K562 (cell line): ENCODE results near the gene SPTBN5. TPM values are rescaled to one million over a fixed set of nuclear protein-coding genes. Genes with fewer than 3 reads are reported as not detected.

Experiments used
- ATAC-seq: fragments of 200-7000 bp; cut with Tn5 transposase; 3 replicates; pipeline ENCODE4 v1.9.1; 2020; ENCODE audit warnings: moderate library complexity
- BruUV-seq: library from RNA; stranded (reverse); fragments of 400-500 nt; replicated peaks from 2 replicates; lab custom pipeline; 2021; lab: Mats Ljungman, UMichigan
- CTCF ChIA-PET: fragments of 300-600 bp; formaldehyde crosslinking; extraction: SDS; loops from one replicate; lab custom pipeline; 2021; ENCODE audit warnings: low intra/inter-chr PET ratio; lab: Yijun Ruan, JAX
- POLR2A ChIA-PET: fragments of 300-600, 350-650 bp; sonication (Branson Sonifier 250); formaldehyde crosslinking; extraction: SDS; loops from one replicate; lab custom pipeline; 2021; ENCODE audit warnings: antibody characterized with exemption, inconsistent platforms; lab: Yijun Ruan, JAX
- DNase-seq, 4 experiments: peaks; one replicate each; pipeline versions ENCODE4 v3.0.0 to v3.0.0-alpha.2; 2011 to 2018; ENCODE audit warnings: low spot score in 3 of 4, mixed read lengths in 3 of 4; ENCODE audit errors: extremely low read depth in 1 of 4
- FAIRE-seq: peaks from 2 replicates; lab custom pipeline; 2011; peaks lifted over from hg19 to GRCh38; lab: Jason Lieb, UNC
- H2AFZ ChIP-seq: 2 replicates; pipeline ENCODE4 v1.6.0; 2011; ENCODE audit warnings: low read depth, low read length, control low read depth, inconsistent platforms
- H3K27ac ChIP-seq: fragments of 200-600 bp; 3 replicates; pipeline ENCODE4 v1.8.0; 2011; ENCODE audit warnings: low read depth, mild to moderate bottlenecking, control low read depth, inconsistent platforms, low read length, moderate library complexity, mixed read lengths; ENCODE audit errors: extremely low read depth
- H3K27me3 ChIP-seq, 2 experiments: fragments of 300-600 bp in 1 of 2; 2 replicates in 1 of 2; 3 replicates in 1 of 2; pipeline versions ENCODE4 v1.6.0 to v1.8.0; 2011; ENCODE audit warnings: inconsistent platforms in 2 of 2, low read length in 2 of 2, mild to moderate bottlenecking in 1 of 2, mixed read lengths in 1 of 2, moderate library complexity in 1 of 2; ENCODE audit not compliant: control insufficient read depth in 2 of 2, insufficient read depth in 2 of 2
- H3K36me3 ChIP-seq: fragments of 300-600 bp; 3 replicates; pipeline ENCODE4 v1.8.0; 2011; ENCODE audit warnings: mild to moderate bottlenecking, low read length, inconsistent platforms; ENCODE audit not compliant: control insufficient read depth, insufficient read depth
- H3K4me1 ChIP-seq, 2 experiments: fragments of 200-600 bp in 1 of 2; replicated peaks in 1 of 2; 2 replicates in 1 of 2; 3 replicates in 1 of 2; pipeline versions ENCODE4 v1.5.1 to v1.8.0; 2011; ENCODE audit warnings: inconsistent platforms in 2 of 2, low read length in 2 of 2, mild to moderate bottlenecking in 1 of 2, mixed read lengths in 1 of 2, moderate library complexity in 1 of 2; ENCODE audit not compliant: control insufficient read depth in 2 of 2, insufficient read depth in 2 of 2
- H3K4me2 ChIP-seq: 2 replicates; pipeline ENCODE4 v1.6.1; 2011; ENCODE audit warnings: low read length, control low read depth, inconsistent platforms, mixed read lengths; ENCODE audit not compliant: insufficient read depth
- H3K4me3 ChIP-seq: fragments of 200-600 bp; sonication (generic), shearing (Covaris generic); 2 replicates; pipeline ENCODE4 v1.5.1; 2016; ENCODE audit warnings: control low read depth, inconsistent platforms
- H3K79me2 ChIP-seq: fragments of 200-600 bp; 3 replicates; pipeline ENCODE4 v1.8.0; 2011; ENCODE audit warnings: low read length, inconsistent platforms; ENCODE audit not compliant: control insufficient read depth, insufficient read depth
- H3K9ac ChIP-seq, 2 experiments: 2 replicates each; pipeline versions ENCODE4 v1.6.0 to v1.6.1; 2011; ENCODE audit warnings: low read depth in 2 of 2, low read length in 2 of 2, control low read depth in 1 of 2, inconsistent platforms in 1 of 2, mild to moderate bottlenecking in 1 of 2, mixed read lengths in 1 of 2; ENCODE audit not compliant: insufficient read depth in 1 of 2
- H3K9me1 ChIP-seq: one replicate; pipeline ENCODE4 v1.6.0; 2011; ENCODE audit warnings: inconsistent platforms, mild to moderate bottlenecking, low read length, moderate library complexity; ENCODE audit not compliant: control insufficient read depth, insufficient read depth
- H3K9me3 ChIP-seq: replicated peaks from 2 replicates; pipeline ENCODE4 v1.5.1; 2011; ENCODE audit warnings: low read depth, low read length, inconsistent platforms; ENCODE audit not compliant: control insufficient read depth, insufficient read depth
- H4K20me1 ChIP-seq: replicated peaks from 2 replicates; pipeline ENCODE4 v1.6.1; 2011; ENCODE audit warnings: low read length, inconsistent platforms, mixed read lengths; ENCODE audit not compliant: control insufficient read depth, insufficient read depth
- CHAMP1 ChIP-seq: fragments of 450-650 bp; IDR thresholded peaks from 2 replicates; pipeline ENCODE4 v1.6.1; 2016; ENCODE audit warnings: mild to moderate bottlenecking
- ETV5 ChIP-seq: sonication (generic); formaldehyde crosslinking; IDR thresholded peaks from 2 replicates; pipeline ENCODE4 v1.4.0; 2020; ENCODE audit warnings: low read depth, mild to moderate bottlenecking, missing genetic modification reagents
- EZH2 ChIP-seq: IDR thresholded peaks from 2 replicates; pipeline ENCODE4 v1.6.1; 2012; ENCODE audit warnings: low read depth, mild to moderate bottlenecking, inconsistent platforms, low read length, borderline replicate concordance
- HES1 ChIP-seq: fragments of 450-650 bp; IDR thresholded peaks from 2 replicates; pipeline ENCODE4 v1.6.1; 2016; ENCODE audit warnings: low read depth, mild to moderate bottlenecking, moderate library complexity
- MIER1 ChIP-seq: fragments of 450-650 bp; IDR thresholded peaks from 2 replicates; pipeline ENCODE4 v1.6.1; 2016; ENCODE audit warnings: antibody characterized with exemption, mild to moderate bottlenecking, low read depth
- MTF1 ChIP-seq: fragments of 250-450 bp; sonication (Bioruptor Pico); IDR thresholded peaks from 2 replicates; pipeline ENCODE4 v1.9.0; 2021; ENCODE audit warnings: moderate library complexity, mild to moderate bottlenecking, inconsistent platforms, borderline replicate concordance
- PHF20 ChIP-seq: fragments of 450-650 bp; IDR thresholded peaks from 2 replicates; pipeline ENCODE4 v1.6.1; 2018; ENCODE audit not compliant: partially characterized antibody
- SAP30 ChIP-seq: fragments of 200-600 bp; sonication (generic); IDR thresholded peaks from 2 replicates; pipeline ENCODE4 v1.6.1; 2012; ENCODE audit warnings: borderline replicate concordance, low read depth, mild to moderate bottlenecking, moderate library complexity, low read length, control low read depth, inconsistent platforms; ENCODE audit not compliant: insufficient read depth, poor library complexity, severe bottlenecking
- SNIP1 ChIP-seq: fragments of 450-650 bp; IDR thresholded peaks from 2 replicates; pipeline ENCODE4 v1.7.1; 2017; ENCODE audit warnings: low read depth, mild to moderate bottlenecking
- SP1 ChIP-seq: sonication (generic); formaldehyde crosslinking; IDR thresholded peaks from 2 replicates; pipeline ENCODE4 v1.8.1; 2022; ENCODE audit warnings: mild to moderate bottlenecking, missing genetic modification reagents
- TOE1 ChIP-seq, 2 experiments: fragments of 450-650 bp in 1 of 2; sonication (generic) in 1 of 2; formaldehyde crosslinking in 1 of 2; IDR thresholded peaks; 2 replicates each; pipeline versions ENCODE4 v1.7.1 to v1.8.0; 2016 to 2022; ENCODE audit warnings: borderline replicate concordance in 2 of 2, mild to moderate bottlenecking in 2 of 2, antibody characterized with exemption in 1 of 2, inconsistent platforms in 1 of 2, low read depth in 1 of 2, missing genetic modification reagents in 1 of 2, moderate library complexity in 1 of 2
- ZFPM2 ChIP-seq: fragments of 250-450 bp; sonication (Bioruptor Pico); IDR thresholded peaks from 2 replicates; pipeline ENCODE4 v1.5.1; 2022; ENCODE audit warnings: mild to moderate bottlenecking
- ZNF212 ChIP-seq: fragments of 450-650 bp; formaldehyde crosslinking; IDR thresholded peaks from 2 replicates; pipeline ENCODE4 v1.4.0; 2020; ENCODE audit warnings: mild to moderate bottlenecking
- ZNF277 ChIP-seq: fragments of 250-450 bp; sonication (Bioruptor Pico); IDR thresholded peaks from 2 replicates; pipeline ENCODE4 v1.8.0; 2022; ENCODE audit warnings: inconsistent platforms, mild to moderate bottlenecking, moderate library complexity, borderline replicate concordance
- ZNF316 ChIP-seq: fragments of 450-650 bp; IDR thresholded peaks from 2 replicates; pipeline ENCODE4 v1.6.1; 2016
- ZNF644 ChIP-seq: fragments of 200-800 bp; sonication (Bioruptor generic); IDR thresholded peaks from 2 replicates; pipeline ENCODE4 v1.6.1; 2016; ENCODE audit warnings: low read depth, missing genetic modification characterization, missing compliant biosample characterization
- ZNF707 ChIP-seq: fragments of 250-450 bp; sonication (Bioruptor Pico); conservative IDR thresholded peaks from 2 replicates; pipeline ENCODE4 v1.8.0; 2022; ENCODE audit warnings: inconsistent platforms, mild to moderate bottlenecking, moderate library complexity
- ZNF764 ChIP-seq: fragments of 250-450 bp; sonication (Bioruptor Pico); IDR thresholded peaks from 2 replicates; pipeline ENCODE4 v1.4.0; 2020; ENCODE audit warnings: low read depth, mild to moderate bottlenecking, moderate library complexity
- WGBS: fragments of 100-300 bp; shearing (Covaris generic); methylation state at CpG from one replicate; pipeline ENCODE4 v1.1.6; 2016; ENCODE audit warnings: low coverage, mixed read lengths; ENCODE audit not compliant: insufficient coverage; ENCODE audit errors: missing lambda C conversion rate; 5-methylcytosine and 5-hydroxymethylcytosine counted together
- in situ Hi-C: fragments of 300-500 bp; cut with MboI; formaldehyde crosslinking; loops from 4 replicates; pipeline ENCODE4 v1.15.0; 2018; ENCODE audit warnings: inconsistent platforms, mixed read lengths
- intact Hi-C: fragments of 100-400 bp; cut with micrococcal nuclease; formaldehyde crosslinking; loops from 2 replicates; pipeline ENCODE4 v1.14.2; 2022
- polyA plus RNA-seq, 8 experiments: library from polyadenylated mRNA; depleted of rRNA in 4 of 8; stranded (reverse) in 5 of 8; unstranded in 3 of 8; fragments of >200 nt; fragmentation: Nextera tagmentation in 2 of 8; fragmentation: Illumina TruSeq in 1 of 8; extraction: Ambion mirVana in 2 of 8; extraction: Trizol in 1 of 8; gene quantifications; 2 replicates each; pipeline versions ENCODE4 v1.2.1 to v1.2.3, GENCODE V29; 2011 to 2014; ENCODE audit warnings: inconsistent platforms in 1 of 8, missing spikeins in 1 of 8
- total RNA-seq, 7 experiments: library from RNA; depleted of rRNA in 6 of 7; stranded (reverse); fragments of >200 nt in 6 of 7; fragmentation: Illumina TruSeq in 2 of 7; extraction: Trizol in 2 of 7; gene quantifications; 2 replicates each; pipeline versions ENCODE4 v1.2.1 to v1.2.3, GENCODE V29; 2011 to 2021; ENCODE audit warnings: low replicate concordance in 1 of 7

The SPTBN5 gene
- total and polyA plus RNA-seq, 9 of the 15 experiments (the other 6 are each of a cell fraction or from before 2014, with no cell fraction given) = 0.02 TPM; not detected in 8

GRCh38 chr15:41881086-41881485 is 12.8 kb downstream of the SPTBN5 start:
- CTCF ChIA-PET = no interaction called here

More at GRCh38 chr15:41881086-41881485, 12.8 kb downstream of the SPTBN5 start:
- BruUV-seq = no TSS peak
- peaks cover 11% of the 10 kb centered on the region; the same call in 1 of the 2 replicates for H4K20me1 ChIP-seq
- no peaks in the 10 kb centered on the region for H3K9me3 ChIP-seq
- TF ChIP-seq ZNF212 (CRISPR knock-in tag) (no peak), ZNF277 (CRISPR knock-in tag) (no peak), ZNF707 (CRISPR knock-in tag) (no peak), SNIP1 (no peak), TOE1 (IDR thresholded peaks at IDR 0.05; ENCODE audit: borderline replicate concordance) (no peak), TOE1 (CRISPR knock-in tag; IDR thresholded peaks at IDR 0.05; ENCODE audit: borderline replicate concordance, low read depth) (no peak), SP1 (CRISPR knock-in tag) (no peak), ETV5 (no peak), SAP30 (no peak), PHF20 (no peak), CHAMP1 (no peak), ZNF764 (CRISPR knock-in tag) (no peak), ZFPM2 (CRISPR knock-in tag) (no peak), ZNF644 (tag) (no peak), ZNF316 (no peak), EZH2 (no peak), MTF1 (no peak), HES1 (no peak), MIER1 (no peak)
- H3K79me2 ChIP-seq = no peaks in the 10 kb centered on the region
- intact Hi-C loops (no loop called here), in situ Hi-C loops (no loop called here)
- H3K4me1 ChIP-seq = peaks cover 2 to 41% of the 10 kb centered on the region in 2 experiments; a peak in 3 of 5 replicates
- no peaks in the 10 kb centered on the region for H3K9me1 ChIP-seq
- no peak for FAIRE-seq
- no peak overlapping the region for H3K9ac ChIP-seq
- no peaks in the 10 kb centered on the region for H3K36me3 ChIP-seq
- no peak overlapping the region for H2AFZ ChIP-seq
- H3K4me2 ChIP-seq = no peak overlapping the region
- ATAC-seq = no peak
- H3K27me3 ChIP-seq = peaks cover 29 to 78% of the 10 kb centered on the region in 2 experiments; a peak in 4 of 5 replicates
- H3K4me3 ChIP-seq = no peak overlapping the region
- no peak overlapping the region for H3K27ac ChIP-seq
- DNase-seq = no peak
- POLR2A ChIA-PET = interaction anchor here (1.0 kb wide), 1 partner anchor 924 kb away, joined by 3 read pairs; no protein-coding TSS in a partner anchor
- 8% methylated on average over 3 of the region's 8 CpGs for WGBS
